Upper lobe of left lung (tissue), 6 donors: ENCODE measurements around the gene SLC9A9. TPM values are rescaled to one million over a fixed set of nuclear protein-coding genes. Genes with fewer than 3 reads are reported as not detected.
"Not testable (repeated sequence)": the region's sequence is repeated elsewhere in the genome, so short reads cannot be mapped to it uniquely, and the experiment has no call there.

Source experiments
- ATAC-seq, 2 donors: fragments of 200-7000 bp; cut with Tn5 transposase; one replicate each; pipeline ENCODE4 v1.9.1; 2022; ENCODE audit warnings: mild to moderate bottlenecking in 2 of 2, moderate library complexity in 2 of 2; ENCODE audit not compliant: low FRiP score in 2 of 2
- DNase-seq, 2 donors: peaks; one replicate each; pipeline ENCODE4 v3.0.0-alpha.2; 2019 to 2020
- H3K27ac ChIP-seq, 4 donors: fragments of 200-600 bp; sonication (generic); one replicate each; pipeline ENCODE4 v1.5.1; 2016 to 2019
- H3K27me3 ChIP-seq, 4 donors: fragments of 200-600 bp; sonication (generic); one replicate each; pipeline ENCODE4 v1.5.1; 2017 to 2019
- H3K36me3 ChIP-seq, 4 donors: fragments of 200-600 bp; sonication (generic); one replicate each; pipeline ENCODE4 v1.5.1; 2016 to 2019
- H3K4me1 ChIP-seq, 4 donors: fragments of 200-600 bp; sonication (generic); one replicate each; pipeline ENCODE4 v1.5.1; 2018 to 2019
- H3K4me3 ChIP-seq, 4 donors: fragments of 200-600 bp; sonication (generic); one replicate each; pipeline ENCODE4 v1.5.1; 2017 to 2019; ENCODE audit warnings: mild to moderate bottlenecking in 2 of 4, moderate library complexity in 1 of 4
- H3K9me3 ChIP-seq, 4 donors: fragments of 200-600 bp; sonication (generic); one replicate each; pipeline ENCODE4 v1.5.1; 2018 to 2019
- CTCF ChIP-seq, 6 experiments: fragments of 450-650 bp in 4 of 6; fragments of 200-600 bp in 2 of 6; sonication (generic) in 2 of 6; IDR thresholded peaks; one replicate each; pipeline ENCODE4 v1.5.1; 2016 to 2019; ENCODE audit warnings: antibody characterized with exemption in 6 of 6
- EP300 ChIP-seq, 4 donors: sonication (generic); formaldehyde crosslinking; IDR thresholded peaks; one replicate each; pipeline ENCODE4 v1.5.1; 2017; ENCODE audit warnings: antibody characterized with exemption in 4 of 4, control low read depth in 2 of 4
- POLR2A ChIP-seq, 4 donors: fragments of 450-650 bp; IDR thresholded peaks; one replicate each; pipeline ENCODE4 v1.5.1; 2016 to 2017; ENCODE audit warnings: antibody characterized with exemption in 4 of 4, mild to moderate bottlenecking in 2 of 4
- POLR2AphosphoS5 ChIP-seq, 2 donors: sonication (generic); formaldehyde crosslinking; IDR thresholded peaks; one replicate each; pipeline ENCODE4 v1.5.1; 2017; ENCODE audit warnings: antibody characterized with exemption in 2 of 2
- WGBS, 2 donors: methylation state at CpG; one replicate each; pipeline ENCODE4 v1.1.5; 2017 to 2018; 5-methylcytosine and 5-hydroxymethylcytosine counted together
- total RNA-seq, 6 donors: library from RNA; depleted of rRNA in 4 of 6; stranded (reverse); fragments of >200 nt in 4 of 6; gene quantifications; one replicate each; pipeline versions ENCODE4 v1.1.0 to v1.2.1, GENCODE V29; 2016 to 2021
- donor health status: DM: no; HTN: no; CAD: no; lungs with moderate emphysema.
- donor health status: DM: no; HTN: yes; CAD: no; lungs with severe emphysema.

The SLC9A9 gene
- total RNA-seq, 6 donors from 2014 or later: 4.2 to 20.4 (median 8.7) TPM

GRCh38 chr3:143700431-143700975 lies 147.8 kb downstream of the SLC9A9 start:
- TF ChIP-seq CTCF (IDR thresholded peaks at IDR 0.05) (no peak), POLR2A (IDR thresholded peaks at IDR 0.05) (no peak)

GRCh38 chr3:143699424-143699823 lies 148.8 kb downstream of the SLC9A9 start:
- WGBS, 2 donors: 59 to 74% methylated on average over 3 of the region's 3 CpGs
- no peak for ATAC-seq
- no peak overlapping the region for H3K4me3 ChIP-seq
- DNase-seq: no peak
- H3K27me3 ChIP-seq: no peaks in the 10 kb centered on the region
- no peak for TF ChIP-seq POLR2A (IDR thresholded peaks at IDR 0.05)
- no peak for TF ChIP-seq EP300 (IDR thresholded peaks at IDR 0.05)
- TF ChIP-seq POLR2AphosphoS5 (IDR thresholded peaks at IDR 0.05): no peak
- TF ChIP-seq CTCF (IDR thresholded peaks at IDR 0.05): no peak
- H3K27ac ChIP-seq: no peak overlapping the region
- no peaks in the 10 kb centered on the region for H3K36me3 ChIP-seq
- H3K9me3 ChIP-seq: no peaks in the 10 kb centered on the region
- peaks cover 0 to 6% (median 0%) of the 10 kb centered on the region in 4 donors for H3K4me1 ChIP-seq

More at GRCh38 chr3:143700431-143700975, 147.8 kb downstream of the SLC9A9 start:
- Histone ChIP-seq H3K4me1 (peaks cover 0 to 6% (median 0%) of the 10 kb centered on the region in 4 donors), H3K9me3 (no peaks in the 10 kb centered on the region), H3K27me3 (no peaks in the 10 kb centered on the region), H3K36me3 (no peaks in the 10 kb centered on the region), H3K4me3 (no peak overlapping the region), H3K27ac (no peak overlapping the region)
- WGBS, 2 donors: 80 to 100% methylated on average over 1 of the region's 1 CpG
- DNase-seq (no peak), ATAC-seq (peak in 1 of 2 donors; percentile 53)

DNA sequence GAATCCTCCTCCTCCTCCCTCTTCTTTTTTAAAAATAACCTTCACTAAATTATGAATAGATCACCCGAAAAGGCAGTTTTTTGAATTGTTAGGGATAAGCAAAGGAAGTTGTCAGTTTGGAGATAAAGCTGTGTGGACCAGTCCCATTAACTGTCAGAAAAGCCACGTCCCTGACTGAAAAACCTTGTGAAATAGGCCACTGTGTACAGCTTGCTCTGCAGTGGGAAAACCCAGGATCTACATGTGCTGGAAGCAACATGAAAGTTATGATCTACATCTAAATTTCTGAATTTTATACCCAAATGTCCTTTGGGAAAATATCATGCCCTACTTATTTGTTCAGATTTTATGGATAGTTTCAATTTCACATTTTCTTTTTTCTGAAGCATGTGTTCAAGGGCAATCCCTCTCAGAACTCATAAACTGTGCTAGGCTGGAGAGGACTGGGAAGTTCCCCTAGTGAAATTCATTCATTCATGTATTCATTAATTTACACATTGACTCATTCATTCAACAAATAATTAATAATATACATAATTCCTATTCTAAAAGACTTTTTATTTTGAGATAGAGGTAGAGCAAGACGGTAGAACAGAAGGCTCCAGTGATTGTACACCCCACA lies 149.5 kb downstream of the SLC9A9 start:
- H3K36me3 ChIP-seq: no peaks in the 10 kb centered on the region
- H3K4me3 ChIP-seq: no peak overlapping the region
- H3K4me1 ChIP-seq: peaks cover 0 to 6% (median 0%) of the 10 kb centered on the region in 4 donors
- no peak for DNase-seq
- no peak overlapping the region for H3K27ac ChIP-seq
- no peak for ATAC-seq
- TF ChIP-seq EP300 (IDR thresholded peaks at IDR 0.05): no peak
- TF ChIP-seq POLR2A (IDR thresholded peaks at IDR 0.05): no peak
- no peak for TF ChIP-seq POLR2AphosphoS5 (IDR thresholded peaks at IDR 0.05)
- no peak for TF ChIP-seq CTCF (IDR thresholded peaks at IDR 0.05)
- no peaks in the 10 kb centered on the region for H3K9me3 ChIP-seq
- 49 to 62% methylated on average over 3 of the region's 3 CpGs for WGBS, 2 donors
- H3K27me3 ChIP-seq: no peaks in the 10 kb centered on the region

GRCh38 chr3:143697975-143698374 lies 150.3 kb downstream of the SLC9A9 start:
- Histone ChIP-seq H3K27ac (no peak overlapping the region), H3K36me3 (no peaks in the 10 kb centered on the region), H3K9me3 (no peaks in the 10 kb centered on the region), H3K4me1 (peaks cover 0 to 6% (median 0%) of the 10 kb centered on the region in 4 donors), H3K4me3 (no peak overlapping the region), H3K27me3 (no peaks in the 10 kb centered on the region)
- 59 to 73% methylated on average over 4 of the region's 4 CpGs for WGBS, 2 donors
- ATAC-seq: no peak
- TF ChIP-seq CTCF (IDR thresholded peaks at IDR 0.05): no peak
- no peak for TF ChIP-seq POLR2A (IDR thresholded peaks at IDR 0.05)
- TF ChIP-seq POLR2AphosphoS5 (IDR thresholded peaks at IDR 0.05): no peak
- TF ChIP-seq EP300 (IDR thresholded peaks at IDR 0.05): no peak
- no peak for DNase-seq

GRCh38 chr3:143695333-143695732 lies 152.9 kb downstream of the SLC9A9 start:
- not testable (repeated sequence) for H3K4me1 ChIP-seq, DNase-seq, ATAC-seq, H3K9me3 ChIP-seq, H3K36me3 ChIP-seq, H3K27ac ChIP-seq, H3K27me3 ChIP-seq, H3K4me3 ChIP-seq
- WGBS, 2 donors: 68 to 91% methylated on average over 2 of the region's 2 CpGs
